ENCODE data around the gene IGSF22.

Gene IGSF22

GRCh38 chr11:18704045-18704645 is 21.8 kb downstream of the IGSF22 start:
- TF ChIP-seq CTCF (IDR thresholded peaks at IDR 0.05; ENCODE audit: insufficient read depth, low read depth, low read length, missing control alignments), result no peak
- H3K4me3 ChIP-seq (ENCODE audit: low read depth, low read length), result no peak overlapping the region
- no peak for DNase-seq (ENCODE audit: low read depth)

GRCh38 chr11:18703001-18703763 is 22.8 kb downstream of the IGSF22 start:
- no peak overlapping the region for H3K4me3 ChIP-seq (ENCODE audit: low read depth, low read length)
- TF ChIP-seq CTCF (IDR thresholded peaks at IDR 0.05; ENCODE audit: insufficient read depth, low read depth, low read length, missing control alignments), result no peak
- DNase-seq (ENCODE audit: low read depth), result no peak

- no peak for DNase-seq (ENCODE audit: low read depth)
- TF ChIP-seq CTCF (IDR thresholded peaks at IDR 0.05; ENCODE audit: insufficient read depth, low read depth, low read length, missing control alignments), result no peak
- no peak overlapping the region for H3K4me3 ChIP-seq (ENCODE audit: low read depth, low read length)
Measured at GRCh38 chr11:18701614-18702216, 24.3 kb downstream of the IGSF22 start.

- no peak for DNase-seq (ENCODE audit: low read depth)
- TF ChIP-seq CTCF (IDR thresholded peaks at IDR 0.05; ENCODE audit: insufficient read depth, low read depth, low read length, missing control alignments), result no peak
- no peak overlapping the region for H3K4me3 ChIP-seq (ENCODE audit: low read depth, low read length)
Measured at GRCh38 chr11:18700872-18701271, 25.1 kb downstream of the IGSF22 start.

- no peak for TF ChIP-seq CTCF (IDR thresholded peaks at IDR 0.05; ENCODE audit: insufficient read depth, low read depth, low read length, missing control alignments)
- DNase-seq (ENCODE audit: low read depth), result no peak
- H3K4me3 ChIP-seq (ENCODE audit: low read depth, low read length), result no peak overlapping the region
Measured at GRCh38 chr11:18700375-18700774, 25.6 kb downstream of the IGSF22 start.

GRCh38 chr11:18699848-18700261 is 26.1 kb downstream of the IGSF22 start:
- no peak for TF ChIP-seq CTCF (IDR thresholded peaks at IDR 0.05; ENCODE audit: insufficient read depth, low read depth, low read length, missing control alignments)
- H3K4me3 ChIP-seq (ENCODE audit: low read depth, low read length), result no peak overlapping the region
- DNase-seq (ENCODE audit: low read depth), result no peak

All from GM12865 (cell line).